Right cardiac atrium (tissue), 5 donors: ENCODE data around the gene ECE1. TPM values are rescaled to one million over a fixed set of nuclear protein-coding genes. Genes with fewer than 3 reads are reported as not detected.

Experiments used
- ATAC-seq, 2 donors: fragments of 200-7000 bp; cut with Tn5 transposase; one replicate each; pipeline versions ENCODE4 v1.8.0 to v1.9.1; 2020; ENCODE audit warnings: moderate library complexity in 2 of 2, mild to moderate bottlenecking in 1 of 2
- DNase-seq, 3 donors: peaks; one replicate each; pipeline ENCODE4 v3.0.0-alpha.2; 2020
- H3K27ac ChIP-seq: one replicate; pipeline ENCODE4 v1.5.1; 2013; ENCODE audit warnings: mild to moderate bottlenecking, low read length, control low read depth, moderate library complexity
- H3K27me3 ChIP-seq: one replicate; pipeline ENCODE4 v1.6.1; 2013; ENCODE audit not compliant: control insufficient read depth, insufficient read depth
- H3K4me1 ChIP-seq: one replicate; pipeline ENCODE4 v1.6.1; 2013; ENCODE audit warnings: low read length; ENCODE audit not compliant: control insufficient read depth, insufficient read depth
- H3K4me3 ChIP-seq: one replicate; pipeline ENCODE4 v1.5.1; 2013; ENCODE audit warnings: low read length, control low read depth
- H3K9me3 ChIP-seq: one replicate; pipeline ENCODE4 v1.6.1; 2013; ENCODE audit warnings: low read length; ENCODE audit not compliant: control insufficient read depth
- WGBS: extraction: QIAGEN DNeasy Blood & Tissue Kit; methylation state at CpG from one replicate; pipeline ENCODE4 v1.1.7; 2013; 5-methylcytosine and 5-hydroxymethylcytosine counted together
- intact Hi-C, 4 donors: fragments of 100-400 bp; cut with DNase I; formaldehyde crosslinking; loops; one replicate each; pipeline versions ENCODE4 v1.11.0 to v1.14.0; 2022 to 2023
- polyA plus RNA-seq: library from polyadenylated mRNA; stranded (reverse); fragments of 200-250 nt; gene quantifications from one replicate; pipeline ENCODE4 v1.2.3, GENCODE V29; 2013
- total RNA-seq, 4 donors: library from RNA; stranded (reverse); fragmentation: NEBNext Ultra II Directional; extraction: Animal tissue kit (Norgen Biotek cat#: 25700); gene quantifications; one replicate each; pipeline ENCODE4 v1.2.1, GENCODE V29; 2021
- donor health status: healthy with polysubstance abuse.
- donor health status: DM: no; HTN: yes; CAD: no.
- donor health status: DM: no; HTN: no; CAD: no.
- donor health status: DM: no; HTN: yes; CAD: no; lungs with severe emphysema.
- donor health status: DM: yes; HTN: yes; CAD: no.

The ECE1 gene
- total and polyA plus RNA-seq, 5 donors, result 76.2 to 158 (median 110) TPM

DNA sequence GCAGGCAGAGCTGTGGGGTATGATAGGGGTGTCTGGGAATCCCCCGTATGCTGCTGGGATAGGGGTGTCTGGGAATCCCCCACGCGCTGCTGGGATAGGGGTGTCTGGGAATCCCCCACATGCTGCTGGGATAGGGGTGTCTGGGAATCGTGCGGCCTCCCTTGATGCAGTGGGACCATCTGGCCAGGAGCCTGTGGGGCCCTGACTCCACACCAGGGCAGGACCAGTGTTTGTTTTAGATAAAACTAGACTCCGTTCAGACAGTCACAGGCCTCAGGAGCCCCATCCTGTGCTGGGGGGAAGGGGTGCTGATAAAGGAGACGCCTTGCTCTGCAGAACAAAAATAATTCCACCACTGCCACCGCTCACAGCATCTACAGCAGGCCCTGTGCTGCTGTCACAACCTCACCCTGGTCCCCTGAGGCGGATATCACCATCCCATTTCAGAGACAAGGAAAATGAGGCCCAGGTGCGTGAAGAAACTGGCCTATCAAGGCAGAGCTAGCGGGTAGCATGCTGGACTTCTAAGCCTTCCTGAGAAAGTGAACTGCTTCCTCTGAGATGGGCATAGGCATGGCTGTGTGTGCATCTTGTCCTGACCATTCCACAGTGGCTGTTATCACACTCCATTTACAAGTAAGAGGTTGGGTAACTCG is 24.0 kb downstream of the ECE1 start:
- Histone ChIP-seq H3K9me3 (no peaks in the 10 kb centered on the region), H3K4me3 (no peak overlapping the region), H3K27me3 (no peaks in the 10 kb centered on the region), H3K4me1 (peaks cover 47% of the 10 kb centered on the region), H3K27ac (peak overlapping the region; percentile 32)
- intact Hi-C loops, result loop anchor here in 1 of 4 donors (10.0 kb wide), 1 partner anchor 59 kb away; no protein-coding TSS in a partner anchor
- ATAC-seq (peak in 1 of 2 donors; percentile 43), DNase-seq (peak in 2 of 3 donors; percentile 71 to 78)
- WGBS, result 66% methylated on average over 12 of the region's 12 CpGs

DNA sequence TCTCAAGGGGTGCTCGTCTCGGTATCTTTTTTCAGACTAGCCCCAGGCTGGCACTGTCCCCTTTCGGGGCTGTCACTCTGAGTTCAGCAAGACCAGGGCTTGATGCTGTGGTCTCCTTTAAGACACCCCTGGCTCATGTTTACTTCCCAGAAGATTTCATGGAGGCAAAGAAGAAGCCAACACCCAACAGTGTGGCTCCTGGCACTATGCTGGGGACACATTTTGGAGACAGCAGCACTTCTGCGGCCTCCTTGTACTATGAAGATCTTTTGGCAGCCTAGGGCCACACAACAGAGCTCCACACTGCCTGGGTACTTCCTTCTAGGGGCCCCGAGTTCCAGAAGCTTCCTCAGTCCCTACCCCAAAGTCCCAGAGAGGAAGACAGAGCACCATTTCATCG is 24.6 kb downstream of the ECE1 start:
- H3K4me1 ChIP-seq, result peaks cover 53% of the 10 kb centered on the region
- WGBS, result 74% methylated on average over 6 of the region's 6 CpGs

DNA sequence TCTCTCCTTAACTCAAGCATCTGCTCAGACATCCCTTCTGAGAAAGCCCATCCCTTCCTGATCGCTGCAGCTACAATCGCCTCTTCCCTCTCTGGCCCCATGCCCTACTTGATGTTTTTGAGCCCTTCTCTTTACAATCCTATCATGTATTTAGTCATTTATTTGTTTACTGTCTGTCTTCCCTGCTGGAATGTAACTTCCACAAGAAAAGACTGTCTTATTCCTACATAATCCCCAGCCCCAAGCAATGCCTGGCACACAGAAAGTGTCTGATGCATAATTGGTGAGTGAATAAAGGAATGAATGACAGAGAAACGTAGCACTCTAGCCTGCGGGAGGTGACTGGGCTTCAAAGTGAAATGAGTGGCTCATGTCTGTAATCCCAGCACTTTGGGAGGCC is 25.4 kb downstream of the ECE1 start:
- H3K4me3 ChIP-seq, result no peak overlapping the region
- ATAC-seq (no peak), DNase-seq (no peak)
- intact Hi-C loops, result loop anchor here in 1 of 4 donors (10.0 kb wide), 1 partner anchor 60 kb away; no protein-coding TSS in a partner anchor
- H3K9me3 ChIP-seq, result no peaks in the 10 kb centered on the region
- WGBS, result 58% methylated on average over 4 of the region's 4 CpGs
- peaks cover 49% of the 10 kb centered on the region for H3K4me1 ChIP-seq
- no peak overlapping the region for H3K27ac ChIP-seq
- no peaks in the 10 kb centered on the region for H3K27me3 ChIP-seq

More for the DNA sequence above, 24.6 kb downstream of the ECE1 start:
- DNase-seq (peak in 1 of 3 donors; percentile 62), ATAC-seq (no peak)
- no peaks in the 10 kb centered on the region for H3K9me3 ChIP-seq
- intact Hi-C loops, result loop anchor here in 1 of 4 donors (10.0 kb wide), 1 partner anchor 59 kb away; no protein-coding TSS in a partner anchor
- H3K27me3 ChIP-seq, result no peaks in the 10 kb centered on the region
- H3K4me3 ChIP-seq, result no peak overlapping the region
- H3K27ac ChIP-seq, result peak overlapping the region; percentile 48

DNA sequence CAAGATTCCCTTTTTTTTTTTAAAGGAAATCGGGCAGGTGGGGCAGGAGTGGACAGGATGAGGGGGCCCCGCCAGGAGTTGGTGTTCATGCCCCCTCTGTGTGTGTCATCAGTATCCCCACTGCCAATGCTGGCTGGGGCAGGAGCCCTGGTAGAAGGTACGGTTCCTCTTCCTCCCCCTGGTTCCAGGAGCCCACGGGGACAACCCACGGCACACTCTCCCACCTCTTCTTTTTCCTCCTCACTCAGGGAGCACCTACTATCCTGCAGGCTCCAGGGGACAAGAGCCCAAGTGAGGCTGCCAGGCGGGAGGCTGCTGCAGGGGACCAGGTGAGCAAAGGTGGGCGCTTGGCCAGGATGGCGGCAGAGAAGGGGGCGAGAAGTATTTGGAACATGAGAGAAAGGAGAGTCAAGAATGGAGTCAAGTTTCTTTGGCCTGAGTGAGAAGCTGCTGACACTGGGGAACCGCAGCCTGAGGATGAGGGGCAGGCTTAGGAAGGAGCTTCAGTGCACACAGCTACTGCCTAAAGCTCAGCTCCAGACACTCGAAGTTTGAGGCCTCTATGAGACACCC is 26.5 kb downstream of the ECE1 start:
- peak in 1 of 3 donors; percentile 60 for DNase-seq
- intact Hi-C loops, result loop anchor here in 1 of 4 donors (10.0 kb wide), 1 partner anchor 61 kb away; no protein-coding TSS in a partner anchor
- 86% methylated on average over 11 of the region's 11 CpGs for WGBS

DNA sequence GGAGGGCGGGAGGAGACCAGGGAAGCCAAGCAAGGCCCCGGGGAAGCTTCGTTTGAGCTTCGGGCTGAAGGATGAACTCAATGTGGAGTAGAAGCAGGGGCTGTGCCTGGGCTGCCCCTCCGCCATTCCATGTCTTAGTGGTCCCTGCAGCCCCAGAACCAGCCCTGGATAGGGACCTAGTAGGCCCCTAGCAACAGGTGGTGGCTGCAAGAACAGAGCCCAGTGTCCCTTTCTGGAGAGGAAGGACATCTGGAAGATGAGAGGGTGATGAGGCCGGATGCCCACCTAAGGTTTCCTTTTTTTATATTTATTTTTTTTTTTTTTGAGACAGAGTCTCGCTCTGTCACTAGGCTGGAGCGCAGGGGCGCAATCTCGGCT is 27.2 kb downstream of the ECE1 start:
- Histone ChIP-seq H3K4me3 (no peak overlapping the region), H3K9me3 (no peaks in the 10 kb centered on the region), H3K4me1 (peaks cover 44% of the 10 kb centered on the region), H3K27ac (peak overlapping the region; percentile 95), H3K27me3 (no peaks in the 10 kb centered on the region)
- intact Hi-C loops, result loop anchor here in 1 of 4 donors (10.0 kb wide), 1 partner anchor 62 kb away; no protein-coding TSS in a partner anchor
- 65% methylated on average over 10 of the region's 10 CpGs for WGBS
- DNase-seq (no peak), ATAC-seq (no peak)

More for the DNA sequence above, 26.5 kb downstream of the ECE1 start:
- Histone ChIP-seq H3K27ac (peak overlapping the region; percentile 55), H3K9me3 (no peaks in the 10 kb centered on the region), H3K4me1 (peaks cover 46% of the 10 kb centered on the region), H3K4me3 (no peak overlapping the region), H3K27me3 (no peaks in the 10 kb centered on the region)
- ATAC-seq, result no peak

DNA sequence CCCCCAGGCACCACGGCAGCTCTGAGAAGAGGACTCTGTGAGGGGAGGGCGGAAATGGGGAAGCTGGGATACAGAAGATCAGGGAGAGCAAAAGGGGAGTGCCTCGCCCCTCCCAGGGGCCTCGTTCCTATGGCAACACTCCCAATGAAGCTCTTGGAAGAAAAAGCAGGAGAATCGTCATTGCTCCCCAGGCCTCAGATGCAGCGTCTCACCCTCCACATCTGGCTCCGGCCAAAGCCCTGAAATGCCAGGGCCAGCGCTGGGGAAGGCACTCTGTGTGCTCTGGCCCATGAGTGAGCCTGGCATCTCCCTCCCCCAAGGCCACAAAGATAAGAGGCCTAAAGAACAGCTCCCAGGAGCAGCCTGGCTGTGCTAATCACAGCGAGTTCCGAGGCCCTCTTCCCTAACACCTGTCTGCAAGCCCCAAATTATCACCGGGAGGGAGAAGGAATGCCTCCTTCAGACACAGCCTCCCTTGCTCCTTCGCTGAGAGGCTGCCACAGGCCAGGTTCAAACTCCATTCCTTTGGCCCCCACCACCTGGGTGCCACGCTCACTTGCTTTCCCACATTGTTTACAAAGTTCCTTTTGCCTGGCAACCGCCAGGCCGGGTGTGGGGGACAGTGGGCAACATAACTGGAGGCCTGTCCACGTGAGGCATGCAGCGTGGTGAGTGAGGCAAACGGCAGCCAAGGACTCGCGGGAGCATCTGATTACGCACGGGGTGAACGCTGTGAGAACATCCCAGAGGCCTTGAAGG is 27.8 kb downstream of the ECE1 start:
- intact Hi-C loops, result loop anchor here in 1 of 4 donors (10.0 kb wide), 1 partner anchor 62 kb away; no protein-coding TSS in a partner anchor
- 16% methylated on average over 23 of the region's 23 CpGs for WGBS
- no peaks in the 10 kb centered on the region for H3K27me3 ChIP-seq
- no peak overlapping the region for H3K4me3 ChIP-seq
- H3K9me3 ChIP-seq, result no peaks in the 10 kb centered on the region
- peak overlapping the region; percentile 95 for H3K27ac ChIP-seq
- DNase-seq (peak; percentile 90 to 93 (median 92)), ATAC-seq (peak; percentile 76 to 82)
- peaks cover 44% of the 10 kb centered on the region for H3K4me1 ChIP-seq

DNA sequence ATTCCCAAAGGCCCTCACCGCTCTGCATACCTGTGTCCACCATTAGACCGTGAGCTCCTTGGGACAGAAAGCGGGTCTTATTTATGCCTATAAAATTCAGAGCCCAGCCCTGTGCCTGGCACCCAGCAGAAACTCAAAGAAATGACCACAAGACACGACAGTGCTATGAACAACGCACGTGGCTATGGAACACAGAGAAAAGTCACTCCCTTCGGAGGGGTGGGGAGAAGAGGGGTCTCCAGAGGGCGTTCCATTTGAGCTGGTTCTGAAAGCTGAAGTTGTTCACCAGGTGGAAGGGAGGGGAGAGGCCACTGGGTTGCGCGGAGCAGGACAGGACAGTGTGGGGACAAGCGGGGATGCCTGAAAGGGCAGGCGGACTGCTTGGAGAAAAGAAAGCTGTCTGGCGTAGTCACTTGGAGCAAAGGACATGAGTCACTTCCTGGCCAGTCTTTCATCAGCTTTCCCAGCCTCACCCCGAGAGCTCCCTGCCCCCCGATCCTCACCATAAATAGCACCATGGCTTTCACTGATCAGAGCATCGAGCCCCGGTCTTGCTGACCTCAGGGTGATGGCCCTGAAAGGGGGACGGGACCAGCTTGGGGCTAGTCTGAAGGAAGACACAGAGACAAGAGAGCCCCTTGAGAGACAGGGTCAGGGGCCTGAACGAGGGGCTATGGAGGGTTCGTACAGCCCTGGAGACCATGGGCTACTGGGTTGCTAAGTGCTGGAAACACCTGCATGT is 28.5 kb downstream of the ECE1 start:
- H3K27ac ChIP-seq, result peak overlapping the region; percentile 95
- WGBS, result 24% methylated on average over 20 of the region's 20 CpGs
- H3K27me3 ChIP-seq, result no peaks in the 10 kb centered on the region
- DNase-seq (peak; percentile 88 to 91 (median 88)), ATAC-seq (peak; percentile 83 to 88)
- no peak overlapping the region for H3K4me3 ChIP-seq
- intact Hi-C loops, result loop anchor here in 1 of 4 donors (10.0 kb wide), 1 partner anchor 63 kb away; no protein-coding TSS in a partner anchor
- no peaks in the 10 kb centered on the region for H3K9me3 ChIP-seq
- peaks cover 42% of the 10 kb centered on the region for H3K4me1 ChIP-seq

DNA sequence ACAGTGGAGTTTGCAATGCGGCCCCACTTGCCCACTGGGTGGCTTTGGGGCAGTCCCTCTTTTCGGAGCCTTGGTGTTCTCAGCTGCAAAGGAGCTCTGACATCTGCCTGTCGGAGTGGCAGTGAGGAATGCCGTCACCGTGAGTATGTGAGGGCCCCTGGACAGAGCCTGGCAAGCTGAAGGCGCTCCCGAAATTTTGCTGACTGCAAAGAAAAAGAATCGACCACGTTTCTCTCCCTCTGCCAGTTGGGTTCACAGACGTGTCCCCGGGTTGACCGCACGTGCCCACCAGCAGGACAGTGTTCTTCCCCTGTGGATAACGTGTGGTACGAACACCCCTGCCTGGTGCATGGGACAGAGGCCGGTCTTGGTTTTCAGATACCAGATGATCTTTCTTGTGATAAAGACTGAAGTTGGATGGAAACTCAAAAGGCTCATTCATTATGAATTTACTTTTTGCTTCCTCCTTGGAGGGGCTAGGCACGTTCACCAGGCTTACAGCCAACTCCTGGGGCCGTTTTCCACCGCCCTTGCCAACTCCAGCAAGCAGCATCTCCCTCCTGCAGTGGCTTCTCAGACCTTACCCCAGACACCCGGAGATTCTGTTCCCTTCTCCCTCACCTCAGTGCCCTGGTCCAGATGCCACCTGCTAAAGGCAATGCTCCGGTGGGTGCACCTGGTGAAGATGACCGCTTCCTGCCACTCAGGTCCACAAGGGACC is 29.7 kb downstream of the ECE1 start:
- Histone ChIP-seq H3K27me3 (no peaks in the 10 kb centered on the region), H3K4me1 (peaks cover 31% of the 10 kb centered on the region), H3K4me3 (no peak overlapping the region), H3K27ac (peak overlapping the region; percentile 95), H3K9me3 (no peaks in the 10 kb centered on the region)
- ATAC-seq (no peak), DNase-seq (peak in 2 of 3 donors; percentile 77 to 78)
- intact Hi-C loops, result loop anchor here in 1 of 4 donors (10.0 kb wide), 1 partner anchor 64 kb away; no protein-coding TSS in a partner anchor
- WGBS, result 59% methylated on average over 22 of the region's 22 CpGs

DNA sequence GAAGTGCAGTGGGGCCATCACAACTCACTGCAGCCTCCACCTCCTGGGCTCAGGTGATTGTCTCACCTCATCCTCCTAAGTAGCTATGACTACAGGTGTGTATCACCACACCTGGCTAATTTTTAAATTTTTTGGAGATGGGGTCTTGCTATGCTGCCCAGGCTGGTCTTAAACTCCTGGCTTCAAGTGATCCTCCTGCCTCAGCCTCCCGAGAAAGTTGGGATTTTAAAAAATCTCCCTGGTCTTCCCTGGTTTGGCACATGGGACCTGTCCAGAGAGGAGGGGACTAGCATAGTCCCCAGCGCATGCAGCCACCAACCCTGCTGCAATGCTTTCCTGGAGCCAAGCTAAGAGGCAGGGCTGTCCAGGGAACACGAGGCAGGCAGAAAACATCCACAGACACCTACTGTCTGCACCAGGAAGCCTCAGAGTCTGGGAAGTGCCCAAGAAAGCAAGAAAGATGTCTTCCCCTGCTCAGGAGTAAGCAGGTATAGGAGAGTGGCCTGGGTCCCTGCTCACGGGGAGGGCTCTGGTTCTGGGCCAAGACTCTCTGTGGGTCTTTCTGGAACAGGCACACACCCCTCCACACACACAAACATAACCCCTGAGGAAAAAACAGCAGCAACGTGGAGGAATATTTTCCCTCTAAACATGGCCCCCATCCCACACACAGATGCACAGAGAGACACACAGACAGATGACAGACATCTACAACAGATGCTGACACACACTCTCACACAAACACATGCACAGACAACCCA is 30.8 kb downstream of the ECE1 start:
- ATAC-seq, result no peak

More for the DNA sequence above, 30.8 kb downstream of the ECE1 start:
- Histone ChIP-seq H3K27me3 (no peaks in the 10 kb centered on the region), H3K9me3 (no peaks in the 10 kb centered on the region), H3K4me3 (no peak overlapping the region), H3K27ac (no peak overlapping the region), H3K4me1 (peaks cover 29% of the 10 kb centered on the region)
- intact Hi-C loops, result loop anchor here (5.0 to 10.0 kb wide), 4 partner anchors 65 to 108 kb away; no protein-coding TSS in a partner anchor
- peak in 1 of 3 donors; percentile 24 for DNase-seq
- WGBS, result 78% methylated on average over 5 of the region's 5 CpGs
